ENCODE data around the gene HOMER2. TPM values are rescaled to one million over a fixed set of nuclear protein-coding genes. Genes with fewer than 3 reads are reported as not detected.

The HOMER2 gene
- total RNA-seq, 4 donors from 2014 or later: 30.9 to 59.0 (median 39.4) TPM

GRCh38 chr15:82907350-82907749 is 45.2 kb downstream of the HOMER2 start:
- 87 to 90% methylated on average over 1 of the region's 1 CpG for WGBS, 2 donors
- Histone ChIP-seq H3K27ac (no peak overlapping the region), H3K36me3 (no peaks in the 10 kb centered on the region), H3K4me1 (no peaks in the 10 kb centered on the region), H3K9me3 (peaks cover 0 to 20% (median 7%) of the 10 kb centered on the region in 3 donors), H3K27me3 (no peaks in the 10 kb centered on the region), H3K4me3 (no peak overlapping the region)
- intact Hi-C loops (cut with DNase I): no loop called here
- no peak for TF ChIP-seq CTCF (IDR thresholded peaks at IDR 0.05)
- TF ChIP-seq POLR2A (IDR thresholded peaks at IDR 0.05): no peak
- DNase-seq: no peak

- intact Hi-C loops (cut with DNase I): no loop called here
- Histone ChIP-seq H3K4me3 (no peak overlapping the region), H3K4me1 (no peaks in the 10 kb centered on the region), H3K9me3 (peaks cover 0 to 18% (median 6%) of the 10 kb centered on the region in 3 donors), H3K27ac (no peak overlapping the region), H3K27me3 (no peaks in the 10 kb centered on the region), H3K36me3 (no peaks in the 10 kb centered on the region)
- no peak for DNase-seq
- 75 to 84% methylated on average over 3 of the region's 3 CpGs for WGBS, 2 donors
- TF ChIP-seq CTCF (IDR thresholded peaks at IDR 0.05): no peak
Observed at GRCh38 chr15:82904574-82904973, 47.9 kb downstream of the HOMER2 start.

- WGBS, 2 donors: 78 to 79% methylated on average over 15 of the region's 16 CpGs
- intact Hi-C loops (cut with DNase I): no loop called here
- no peak overlapping the region for H3K27ac ChIP-seq
Observed at GRCh38 chr15:82903511-82903910, 49.0 kb downstream of the HOMER2 start.

GRCh38 chr15:82901114-82901805 is 51.3 kb downstream of the HOMER2 start:
- no peak for DNase-seq
- no peak overlapping the region for H3K4me3 ChIP-seq
- intact Hi-C loops (cut with DNase I): no loop called here
- H3K27ac ChIP-seq: no peak overlapping the region
- no peaks in the 10 kb centered on the region for H3K4me1 ChIP-seq
- H3K27me3 ChIP-seq: no peaks in the 10 kb centered on the region
- TF ChIP-seq CTCF (IDR thresholded peaks at IDR 0.05) (no peak), POLR2A (IDR thresholded peaks at IDR 0.05) (no peak)
- H3K9me3 ChIP-seq: no peaks in the 10 kb centered on the region
- 67 to 69% methylated on average over 5 of the region's 6 CpGs for WGBS, 2 donors
- no peaks in the 10 kb centered on the region for H3K36me3 ChIP-seq

More at GRCh38 chr15:82903511-82903910, 49.0 kb downstream of the HOMER2 start:
- H3K4me3 ChIP-seq: no peak overlapping the region
- TF ChIP-seq CTCF (IDR thresholded peaks at IDR 0.05): no peak
- TF ChIP-seq POLR2A (IDR thresholded peaks at IDR 0.05): no peak
- H3K4me1 ChIP-seq: no peaks in the 10 kb centered on the region
- DNase-seq: no peak
- H3K27me3 ChIP-seq: no peaks in the 10 kb centered on the region
- peaks cover 0 to 7% (median 0%) of the 10 kb centered on the region in 3 donors for H3K9me3 ChIP-seq
- H3K36me3 ChIP-seq: no peaks in the 10 kb centered on the region

GRCh38 chr15:82900511-82901060 is 51.9 kb downstream of the HOMER2 start:
- no peak for DNase-seq
- no peaks in the 10 kb centered on the region for H3K9me3 ChIP-seq
- no peak overlapping the region for H3K4me3 ChIP-seq
- no peak for TF ChIP-seq POLR2A (IDR thresholded peaks at IDR 0.05)
- TF ChIP-seq CTCF (IDR thresholded peaks at IDR 0.05): no peak
- no peaks in the 10 kb centered on the region for H3K27me3 ChIP-seq
- intact Hi-C loops (cut with DNase I): no loop called here
- no peaks in the 10 kb centered on the region for H3K36me3 ChIP-seq
- H3K4me1 ChIP-seq: no peaks in the 10 kb centered on the region
- no peak overlapping the region for H3K27ac ChIP-seq
- 0% methylated on average over 1 of the region's 1 CpG for WGBS, 2 donors

All from esophagus squamous epithelium (tissue), 5 donors.